Gastroesophageal sphincter (tissue), 4 donors: ENCODE data around the gene TOMM5. TPM values are rescaled to one million over a fixed set of nuclear protein-coding genes. Genes with fewer than 3 reads are reported as not detected.
A peak's percentile ranks its signal among the peaks of the same experiment; 100 is the strongest.

ENCODE experiments used
- ATAC-seq: fragments of 150-250 bp; one replicate; pipeline ENCODE4 v1.9.1; 2016; ENCODE audit warnings: mild to moderate bottlenecking, moderate library complexity
- H3K27ac ChIP-seq, 4 donors: fragments of 200-600 bp; sonication (generic) in 3 of 4; 1 replicate in 3 of 4; 2 replicates in 1 of 4; pipeline ENCODE4 v1.5.1; 2016 to 2019
- H3K27me3 ChIP-seq: fragments of 200-600 bp; sonication (generic); one replicate; pipeline ENCODE4 v1.5.1; 2019
- H3K36me3 ChIP-seq, 2 donors: fragments of 200-600 bp; sonication (generic); one replicate each; pipeline ENCODE4 v1.5.1; 2019; ENCODE audit warnings: control low read depth in 1 of 2
- H3K4me1 ChIP-seq, 3 donors: fragments of 200-600 bp; sonication (generic); 1 replicate in 2 of 3; 2 replicates in 1 of 3; pipeline ENCODE4 v1.5.1; 2016 to 2019; ENCODE audit warnings: control low read depth in 2 of 3
- H3K4me3 ChIP-seq, 2 donors: fragments of 200-600 bp; sonication (generic); one replicate each; pipeline ENCODE4 v1.5.1; 2019; ENCODE audit warnings: mild to moderate bottlenecking in 1 of 2, moderate library complexity in 1 of 2
- H3K9me3 ChIP-seq, 3 donors: fragments of 200-600 bp; sonication (generic); one replicate each; pipeline ENCODE4 v1.5.1; 2017 to 2019; ENCODE audit warnings: control low read depth in 2 of 3
- CTCF ChIP-seq, 4 experiments: fragments of 200-600 bp in 2 of 4; fragments of 450-650 bp in 2 of 4; sonication (generic) in 1 of 4; IDR thresholded peaks; one replicate each; pipeline ENCODE4 v1.5.1; 2017 to 2019; ENCODE audit warnings: antibody characterized with exemption in 4 of 4, mild to moderate bottlenecking in 2 of 4, moderate library complexity in 2 of 4
- EP300 ChIP-seq: sonication (generic); formaldehyde crosslinking; IDR thresholded peaks from one replicate; pipeline ENCODE4 v1.6.1; 2017; ENCODE audit warnings: antibody characterized with exemption, mild to moderate bottlenecking
- POLR2A ChIP-seq, 2 donors: fragments of 450-650 bp; IDR thresholded peaks; one replicate each; pipeline ENCODE4 v1.6.1; 2017; ENCODE audit warnings: antibody characterized with exemption in 2 of 2, mild to moderate bottlenecking in 2 of 2, moderate library complexity in 1 of 2
- POLR2AphosphoS5 ChIP-seq: sonication (generic); formaldehyde crosslinking; IDR thresholded peaks from one replicate; pipeline ENCODE4 v1.6.1; 2017; ENCODE audit warnings: antibody characterized with exemption
- WGBS, 2 donors: methylation state at CpG; one replicate each; pipeline ENCODE4 v1.1.5; 2018; ENCODE audit warnings: low coverage in 1 of 2; 5-methylcytosine and 5-hydroxymethylcytosine counted together
- total RNA-seq, 4 donors: library from RNA; depleted of rRNA; stranded (reverse); fragments of >200 nt; gene quantifications; one replicate each; pipeline ENCODE4 v1.1.0, GENCODE V29; 2016

TOMM5 gene
- 10 to 100 TPM; 46.8 to 85.6 (median 82.5) TPM for total RNA-seq

- peak; percentile 96 for ATAC-seq
- Histone ChIP-seq H3K4me3 (peak within 1 kb of the TSS; percentile 73 to 85), H3K36me3 (peaks cover 0 to 18% of the 10 kb centered on the region in 2 donors), H3K27ac (peak within 1 kb of the TSS; percentile 55 to 89 (median 88)), H3K9me3 (no peaks in the 10 kb centered on the region), H3K27me3 (peaks cover 3% of the 10 kb centered on the region), H3K4me1 (peaks cover 0 to 40% (median 15%) of the 10 kb centered on the region in 3 donors)
- WGBS, 2 donors = 0% methylated on average over 6 to 8 of the region's 72 CpGs
- peak; percentile 98 for TF ChIP-seq POLR2AphosphoS5
- TF ChIP-seq CTCF (IDR thresholded peaks at IDR 0.05) = no peak
- TF ChIP-seq POLR2A (IDR thresholded peaks at IDR 0.05) = peak; percentile 75 to 83
- TF ChIP-seq EP300 = no peak
These were observed at the start of gene TOMM5 for GRCh38 chr9:37592108-37592951. Gene TOMM5, minus strand, starts transcription at chr9:37592597. Its CDS starts 65 bp downstream, at chr9:37592532.

- H3K27me3 ChIP-seq = peaks cover 29% of the 10 kb centered on the region
- ATAC-seq = no peak
- no peaks in the 10 kb centered on the region for H3K9me3 ChIP-seq
- no peaks in the 10 kb centered on the region for H3K36me3 ChIP-seq
- WGBS, 2 donors = 81 to 83% methylated on average over 2 to 3 of the region's 3 CpGs
- H3K4me3 ChIP-seq = no peak overlapping the region
- H3K4me1 ChIP-seq = no peaks in the 10 kb centered on the region
- no peak overlapping the region for H3K27ac ChIP-seq
- TF ChIP-seq POLR2AphosphoS5 = no peak
- TF ChIP-seq POLR2A (IDR thresholded peaks at IDR 0.05) = no peak
- TF ChIP-seq CTCF (IDR thresholded peaks at IDR 0.05) = no peak
- TF ChIP-seq EP300 = no peak
These were observed 48.9 kb upstream of the TOMM5 start for GRCh38 chr9:37641331-37641730.

- 68 to 76% methylated on average over 2 to 3 of the region's 3 CpGs for WGBS, 2 donors
- no peak for ATAC-seq
- Histone ChIP-seq H3K36me3 (no peaks in the 10 kb centered on the region), H3K4me3 (no peak overlapping the region), H3K9me3 (no peaks in the 10 kb centered on the region), H3K27ac (no peak overlapping the region), H3K27me3 (peaks cover 39% of the 10 kb centered on the region), H3K4me1 (no peaks in the 10 kb centered on the region)
- TF ChIP-seq POLR2AphosphoS5 (no peak), POLR2A (IDR thresholded peaks at IDR 0.05) (no peak), EP300 (no peak), CTCF (IDR thresholded peaks at IDR 0.05) (no peak)
These were observed 47.8 kb upstream of the TOMM5 start for GRCh38 chr9:37640246-37640645.

GRCh38 chr9:37639841-37640240, 47.4 kb upstream of the TOMM5 start:
- Histone ChIP-seq H3K4me1 (no peaks in the 10 kb centered on the region), H3K27me3 (peaks cover 38% of the 10 kb centered on the region), H3K9me3 (no peaks in the 10 kb centered on the region), H3K27ac (no peak overlapping the region), H3K36me3 (no peaks in the 10 kb centered on the region), H3K4me3 (no peak overlapping the region)
- 81 to 89% methylated on average over 2 to 3 of the region's 3 CpGs for WGBS, 2 donors
- TF ChIP-seq CTCF (IDR thresholded peaks at IDR 0.05) (no peak), EP300 (no peak), POLR2AphosphoS5 (no peak), POLR2A (IDR thresholded peaks at IDR 0.05) (no peak)
- no peak for ATAC-seq
